Naive thymus-derived CD4-positive, alpha-beta T cell (primary cell): ENCODE measurements around the gene PDLIM1. TPM values are rescaled to one million over a fixed set of nuclear protein-coding genes. Genes with fewer than 3 reads are reported as not detected.

Source experiments
- ATAC-seq: fragments of 150-1000 bp; cut with Tn5 transposase; 2 replicates; pipeline ENCODE4 v1.10.0; 2021; ENCODE audit warnings: mild to moderate bottlenecking, moderate library complexity
- CTCF ChIA-PET: fragments of 350-600 bp; sonication (Branson Sonifier 250); formaldehyde crosslinking; loops from one replicate; lab custom pipeline; 2021; ENCODE audit warnings: antibody characterized with exemption; lab: Charles Lee
- POLR2A ChIA-PET: fragments of 350-600 bp; sonication (Branson Sonifier 250); formaldehyde crosslinking; loops from one replicate; lab custom pipeline; 2021; ENCODE audit warnings: antibody characterized with exemption, inconsistent platforms; lab: Charles Lee
- DNase-seq, 9 donors: peaks; one replicate each; pipeline versions ENCODE4 v3.0.0 to v3.0.0-alpha.2; 2020 to 2022; ENCODE audit warnings: mixed read lengths in 1 of 9
- H3K27ac ChIP-seq: one replicate; pipeline ENCODE4 v1.7.0; 2013; ENCODE audit warnings: mild to moderate bottlenecking, low read depth, low read length, moderate library complexity
- H3K27me3 ChIP-seq, 2 donors: one replicate each; pipeline ENCODE4 v1.7.0; 2013; ENCODE audit warnings: low read length in 2 of 2, mild to moderate bottlenecking in 2 of 2, moderate library complexity in 2 of 2; ENCODE audit not compliant: control insufficient read depth in 2 of 2, insufficient read depth in 2 of 2
- H3K36me3 ChIP-seq, 3 experiments: 1 replicate in 2 of 3; 2 replicates in 1 of 3; pipeline ENCODE4 v1.7.0; 2013; ENCODE audit warnings: low read length in 3 of 3, mild to moderate bottlenecking in 3 of 3, moderate library complexity in 1 of 3; ENCODE audit not compliant: insufficient read depth in 3 of 3, control insufficient read depth in 2 of 3
- H3K4me1 ChIP-seq, 2 donors: one replicate each; pipeline ENCODE4 v1.7.0; 2013; ENCODE audit warnings: low read length in 2 of 2, mild to moderate bottlenecking in 2 of 2, moderate library complexity in 1 of 2; ENCODE audit not compliant: control insufficient read depth in 2 of 2, insufficient read depth in 2 of 2
- H3K4me3 ChIP-seq: 2 replicates; pipeline ENCODE4 v1.7.0; 2013; ENCODE audit warnings: mild to moderate bottlenecking, low read length
- H3K9me3 ChIP-seq, 3 experiments: 1 replicate in 2 of 3; 2 replicates in 1 of 3; pipeline ENCODE4 v1.7.0; 2013; ENCODE audit warnings: low read length in 3 of 3; ENCODE audit not compliant: control insufficient read depth in 2 of 3
- H3K27ac Mint-ChIP-seq, 9 donors: one replicate each; pipeline ENCODE4 v1.8.0; 2020 to 2022; ENCODE audit warnings: mixed read lengths in 9 of 9, mild to moderate bottlenecking in 8 of 9, moderate library complexity in 5 of 9, inconsistent platforms in 2 of 9
- H3K27me3 Mint-ChIP-seq, 5 donors: one replicate each; pipeline ENCODE4 v1.8.0; 2021 to 2022; ENCODE audit warnings: mixed read lengths in 5 of 5, mild to moderate bottlenecking in 1 of 5
- H3K36me3 Mint-ChIP-seq, 5 donors: one replicate each; pipeline ENCODE4 v1.8.0; 2020 to 2022; ENCODE audit warnings: mixed read lengths in 5 of 5, mild to moderate bottlenecking in 3 of 5, inconsistent platforms in 1 of 5
- H3K4me1 Mint-ChIP-seq, 7 donors: one replicate each; pipeline ENCODE4 v1.8.0; 2020 to 2022; ENCODE audit warnings: mixed read lengths in 7 of 7, mild to moderate bottlenecking in 3 of 7, inconsistent platforms in 1 of 7
- H3K4me3 Mint-ChIP-seq, 10 donors: one replicate each; pipeline ENCODE4 v1.8.0; 2020 to 2022; ENCODE audit warnings: mild to moderate bottlenecking in 10 of 10, mixed read lengths in 10 of 10, moderate library complexity in 6 of 10, inconsistent platforms in 2 of 10
- H3K9me3 Mint-ChIP-seq, 11 donors: one replicate each; pipeline ENCODE4 v1.8.0; 2020 to 2022; ENCODE audit warnings: mixed read lengths in 11 of 11, mild to moderate bottlenecking in 4 of 11, inconsistent platforms in 1 of 11, moderate library complexity in 1 of 11
- intact Hi-C, 2 donors: fragments of 100-400 bp; cut with micrococcal nuclease; formaldehyde crosslinking; loops; one replicate each; pipeline ENCODE4 v1.15.1; 2023
- polyA plus RNA-seq, 2 donors: library from polyadenylated mRNA; unstranded; fragments of 300-500 nt; fragmentation: Illumina TruSeq; gene quantifications; one replicate each; pipeline ENCODE4 v1.2.3, GENCODE V29; 2021
- total RNA-seq, 6 experiments: library from RNA in 5 of 6; stranded (reverse) in 5 of 6; gene quantifications; 1 replicate in 5 of 6; 2 replicates in 1 of 6; pipeline ENCODE4 v1.2.3 and lab custom pipeline; 2021 to 2026

Gene PDLIM1
- total and polyA plus RNA-seq, 7 experiments from 2014 or later: 0.32 to 27.6 (median 0.89) TPM

GRCh38 chr10:95187617-95188016 is 103.2 kb downstream of the PDLIM1 start:
- Histone ChIP-seq H3K36me3 (no peaks in the 10 kb centered on the region), H3K4me3 (no peak overlapping the region), H3K4me1 (no peaks in the 10 kb centered on the region), H3K27me3 (no peaks in the 10 kb centered on the region), H3K9me3 (no peaks in the 10 kb centered on the region), H3K27ac (no peak overlapping the region)
- DNase-seq: no peak
- Mint-ChIP-seq H3K4me3 (no peak overlapping the region), H3K27me3 (peaks cover under 1 to 34% (median 14%) of the 10 kb centered on the region in 5 donors), H3K9me3 (peaks cover 0 to 5% (median 0%) of the 10 kb centered on the region in 11 donors), H3K4me1 (peaks cover 5 to 10% (median 6%) of the 10 kb centered on the region in 7 donors), H3K27ac (no peak overlapping the region), H3K36me3 (peaks cover 0 to 3% (median 0%) of the 10 kb centered on the region in 5 donors)
- ChIA-PET CTCF (no interaction called here), POLR2A (no interaction called here)
- no peak for ATAC-seq
- intact Hi-C loops: no loop called here

Other genes starting within 250 kb of the PDLIM1 start
- under 1 TPM in 2 of 5 experiments, not detected in 3; 0.19 to 0.32 TPM for gene CYP2C8, start 221.5 kb downstream of the PDLIM1 start, total RNA-seq
- gene CYP2C8, start 221.5 kb downstream of the PDLIM1 start, polyA plus RNA-seq: not detected
- gene ACSM6, start 96.8 kb downstream of the PDLIM1 start, total RNA-seq: not detected
- gene ACSM6, start 96.8 kb downstream of the PDLIM1 start, polyA plus RNA-seq: not detected